HG03460 (cell line): ENCODE results near the gene SLIT3.
A peak's percentile ranks its signal among the peaks of the same experiment; 100 is the strongest.

Experiments
- ATAC-seq: cut with Tn5 transposase; IDR thresholded peaks from one replicate; pipeline ENCODE4 v1.9.1; 2021; ENCODE audit not compliant: unreplicated experiment

The SLIT3 gene

GRCh38 chr5:169300468-169301385, at the start of gene SLIT3:
SLIT3 (minus strand) TSS chr5:169301139; CDS start chr5:169300709, 430 bp downstream.
- ATAC-seq: no peak

- peak; percentile 60 for ATAC-seq
Measured at GRCh38 chr5:169350016-169350415, 49.1 kb upstream of the SLIT3 start.

GRCh38 chr5:169347786-169348185, 46.8 kb upstream of the SLIT3 start:
- ATAC-seq: no peak

GRCh38 chr5:169344629-169345028, 43.7 kb upstream of the SLIT3 start:
- ATAC-seq: no peak

- no peak for ATAC-seq
Measured at GRCh38 chr5:169343766-169344165, 42.8 kb upstream of the SLIT3 start.

- ATAC-seq: no peak
Measured at GRCh38 chr5:169341556-169341955, 40.6 kb upstream of the SLIT3 start.

- ATAC-seq: peak; percentile 90
Measured at GRCh38 chr5:169339869-169340268, 38.9 kb upstream of the SLIT3 start.

GRCh38 chr5:169336242-169336641, 35.3 kb upstream of the SLIT3 start:
- no peak for ATAC-seq

GRCh38 chr5:169335806-169336205, 34.9 kb upstream of the SLIT3 start:
- ATAC-seq: no peak

GRCh38 chr5:169333518-169333917, 32.6 kb upstream of the SLIT3 start:
- ATAC-seq: no peak

- no peak for ATAC-seq
Measured at GRCh38 chr5:169331292-169331852, 30.4 kb upstream of the SLIT3 start.

GRCh38 chr5:169328401-169328800, 27.5 kb upstream of the SLIT3 start:
- ATAC-seq: no peak

- no peak for ATAC-seq
Measured at GRCh38 chr5:169325273-169325672, 24.3 kb upstream of the SLIT3 start.

GRCh38 chr5:169318556-169318955, 17.6 kb upstream of the SLIT3 start:
- ATAC-seq: no peak

- ATAC-seq: no peak
Measured at GRCh38 chr5:169307646-169308045, 6.7 kb upstream of the SLIT3 start.

- ATAC-seq: no peak
Measured at GRCh38 chr5:169305366-169305765, 4.4 kb upstream of the SLIT3 start.

- no peak for ATAC-seq
Measured at GRCh38 chr5:169304175-169304574, 3.2 kb upstream of the SLIT3 start.

GRCh38 chr5:169303119-169303515, 2.2 kb upstream of the SLIT3 start:
- ATAC-seq: no peak

GRCh38 chr5:169302491-169303118, 1.7 kb upstream of the SLIT3 start:
- peak; percentile 66 for ATAC-seq

- no peak for ATAC-seq
Measured at GRCh38 chr5:169301986-169302385, 1.0 kb upstream of the SLIT3 start.

- no peak for ATAC-seq
Measured at GRCh38 chr5:169301386-169301934, 521 bp upstream of the SLIT3 start.
